Fibroblast of skin of back (primary cell): Measurements from ENCODE around the gene ADCY3.

Experiments used
- DNase-seq: peaks from one replicate; pipeline ENCODE4 v3.0.0-alpha.2; 2013

ADCY3 gene

GRCh38 chr2:24874035-24874434 lies 46.0 kb downstream of the ADCY3 start:
- no peak for DNase-seq

- DNase-seq: no peak
These were observed 46.4 kb downstream of the ADCY3 start for GRCh38 chr2:24873619-24874018.

- no peak for DNase-seq
These were observed 47.5 kb downstream of the ADCY3 start for GRCh38 chr2:24872344-24873115.

- peak; percentile 57 for DNase-seq
These were observed 48.1 kb downstream of the ADCY3 start for GRCh38 chr2:24871852-24872333.

- DNase-seq: no peak
These were observed 48.9 kb downstream of the ADCY3 start for GRCh38 chr2:24870891-24871705.

GRCh38 chr2:24870440-24870839 lies 49.6 kb downstream of the ADCY3 start:
- no peak for DNase-seq

- no peak for DNase-seq
These were observed 53.1 kb downstream of the ADCY3 start for GRCh38 chr2:24866946-24867345.

- DNase-seq: peak; percentile 74
These were observed 56.4 kb downstream of the ADCY3 start for GRCh38 chr2:24863641-24864040.

- no peak for DNase-seq
These were observed 58.5 kb downstream of the ADCY3 start for GRCh38 chr2:24861500-24861899.

GRCh38 chr2:24860631-24861030 lies 59.4 kb downstream of the ADCY3 start:
- no peak for DNase-seq

- no peak for DNase-seq
These were observed 60.0 kb downstream of the ADCY3 start for GRCh38 chr2:24859968-24860600.

GRCh38 chr2:24858996-24859395 lies 61.0 kb downstream of the ADCY3 start:
- no peak for DNase-seq

- DNase-seq: peak; percentile 33
These were observed 62.3 kb downstream of the ADCY3 start for GRCh38 chr2:24857746-24858145.

GRCh38 chr2:24856791-24857211 lies 63.2 kb downstream of the ADCY3 start:
- DNase-seq: peak; percentile 56

GRCh38 chr2:24855726-24856125 lies 64.3 kb downstream of the ADCY3 start:
- peak; percentile 85 for DNase-seq

GRCh38 chr2:24855022-24855622 lies 64.9 kb downstream of the ADCY3 start:
- DNase-seq: peak; percentile 27

- no peak for DNase-seq
These were observed 66.0 kb downstream of the ADCY3 start for GRCh38 chr2:24853996-24854395.

GRCh38 chr2:24853046-24853445 lies 67.0 kb downstream of the ADCY3 start:
- no peak for DNase-seq

- no peak for DNase-seq
These were observed 67.5 kb downstream of the ADCY3 start for GRCh38 chr2:24852431-24853020.

- DNase-seq: no peak
These were observed 68.0 kb downstream of the ADCY3 start for GRCh38 chr2:24852026-24852425.

- DNase-seq: no peak
These were observed 69.1 kb downstream of the ADCY3 start for GRCh38 chr2:24850944-24851343.

- DNase-seq: no peak
These were observed 74.3 kb downstream of the ADCY3 start for GRCh38 chr2:24845691-24846090.
